ENCODE results near the gene AKAP13.

DNA sequence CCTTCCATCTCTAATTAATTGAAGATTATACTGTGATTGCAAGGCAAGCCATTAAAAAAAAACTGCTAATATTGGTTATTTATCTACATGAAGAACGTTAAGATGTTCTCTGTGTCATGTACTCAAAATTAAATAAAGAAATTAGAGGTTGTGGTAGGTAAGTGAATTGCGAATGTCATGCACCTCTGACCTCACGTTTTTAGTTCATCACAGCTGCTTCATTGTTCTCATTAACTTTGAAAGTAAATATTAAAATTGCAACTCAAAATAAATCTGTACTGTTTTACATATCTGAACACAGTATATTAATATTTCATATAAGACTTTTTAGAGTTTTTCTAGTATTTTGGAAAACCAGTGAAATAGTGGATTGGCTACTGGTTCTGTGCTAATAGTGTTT, 320.4 kb downstream of the AKAP13 start:
- TF ChIP-seq, protein P1, sequence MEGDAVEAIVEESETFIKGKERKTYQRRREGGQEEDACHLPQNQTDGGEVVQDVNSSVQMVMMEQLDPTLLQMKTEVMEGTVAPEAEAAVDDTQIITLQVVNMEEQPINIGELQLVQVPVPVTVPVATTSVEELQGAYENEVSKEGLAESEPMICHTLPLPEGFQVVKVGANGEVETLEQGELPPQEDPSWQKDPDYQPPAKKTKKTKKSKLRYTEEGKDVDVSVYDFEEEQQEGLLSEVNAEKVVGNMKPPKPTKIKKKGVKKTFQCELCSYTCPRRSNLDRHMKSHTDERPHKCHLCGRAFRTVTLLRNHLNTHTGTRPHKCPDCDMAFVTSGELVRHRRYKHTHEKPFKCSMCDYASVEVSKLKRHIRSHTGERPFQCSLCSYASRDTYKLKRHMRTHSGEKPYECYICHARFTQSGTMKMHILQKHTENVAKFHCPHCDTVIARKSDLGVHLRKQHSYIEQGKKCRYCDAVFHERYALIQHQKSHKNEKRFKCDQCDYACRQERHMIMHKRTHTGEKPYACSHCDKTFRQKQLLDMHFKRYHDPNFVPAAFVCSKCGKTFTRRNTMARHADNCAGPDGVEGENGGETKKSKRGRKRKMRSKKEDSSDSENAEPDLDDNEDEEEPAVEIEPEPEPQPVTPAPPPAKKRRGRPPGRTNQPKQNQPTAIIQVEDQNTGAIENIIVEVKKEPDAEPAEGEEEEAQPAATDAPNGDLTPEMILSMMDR (IDR thresholded peaks at IDR 0.05; ENCODE audit: insufficient read depth, low read length, poor library complexity, severe bottlenecking), result no peak
- no peak for TF ChIP-seq EZH2phosphoT487 (conservative IDR thresholded peaks at IDR 0.05; ENCODE audit: low read length)

All from SU-DHL-6 (cell line).